Fibroblast of upper back skin (primary cell): ENCODE data around the gene RAB18.
"Not testable (repeated sequence)": the region's sequence is repeated elsewhere in the genome, so short reads cannot be mapped to it uniquely, and the experiment has no call there.

Source experiments
- DNase-seq: peaks from one replicate; pipeline ENCODE4 v3.0.0-alpha.2; 2013

The RAB18 gene

GRCh38 chr10:27550823-27551222 is 46.7 kb downstream of the RAB18 start:
- no peak for DNase-seq

- peak; percentile 56 for DNase-seq
Measured at GRCh38 chr10:27558612-27559020, 54.5 kb downstream of the RAB18 start.

GRCh38 chr10:27561334-27561733 is 57.2 kb downstream of the RAB18 start:
- DNase-seq: no peak

- DNase-seq: no peak
Measured at GRCh38 chr10:27564398-27564797, 60.3 kb downstream of the RAB18 start.

- no peak for DNase-seq
Measured at GRCh38 chr10:27564880-27565279, 60.8 kb downstream of the RAB18 start.

GRCh38 chr10:27568196-27569175 is 64.4 kb downstream of the RAB18 start:
- DNase-seq: peak; percentile 83

GRCh38 chr10:27569946-27570345 is 65.8 kb downstream of the RAB18 start:
- peak; percentile 24 for DNase-seq

GRCh38 chr10:27577038-27577437 is 72.9 kb downstream of the RAB18 start:
- not testable (repeated sequence) for DNase-seq

GRCh38 chr10:27578316-27578715 is 74.2 kb downstream of the RAB18 start:
- no peak for DNase-seq

GRCh38 chr10:27581225-27581624 is 77.1 kb downstream of the RAB18 start:
- DNase-seq: no peak

- DNase-seq: no peak
Measured at GRCh38 chr10:27584302-27584701, 80.2 kb downstream of the RAB18 start.
